IMR-90 (cell line): ENCODE data around the gene SORBS1. TPM values are rescaled to one million over a fixed set of nuclear protein-coding genes. Genes with fewer than 3 reads are reported as not detected.

Experiments used
- ATAC-seq: fragments of 200-7000 bp; cut with Tn5 transposase; 2 replicates; pipeline ENCODE4 v1.9.1; 2020; ENCODE audit warnings: low read depth, mild to moderate bottlenecking, moderate library complexity
- BruUV-seq: library from RNA; stranded (reverse); fragments of 400-500 nt; replicated peaks from 2 replicates; lab custom pipeline; 2021; lab: Mats Ljungman, UMichigan
- CTCF ChIA-PET: fragments of 300-600 bp; formaldehyde crosslinking; extraction: SDS; loops from one replicate; lab custom pipeline; 2021; ENCODE audit warnings: antibody characterized with exemption; lab: Yijun Ruan, JAX
- POLR2A ChIA-PET: fragments of 300-600 bp; sonication (Branson Sonifier 250); formaldehyde crosslinking; loops from one replicate; lab custom pipeline; 2022; ENCODE audit warnings: antibody characterized with exemption; ENCODE audit not compliant: unreplicated experiment; lab: Charles Lee
- DNase-seq: peaks from one replicate; pipeline ENCODE4 v3.0.0; 2013
- H2AFZ ChIP-seq: replicated peaks from 2 replicates; pipeline ENCODE3; 2013; ENCODE audit warnings: low read length, mild to moderate bottlenecking; ENCODE audit not compliant: poor library complexity
- H2AK5ac ChIP-seq: 2 replicates; pipeline ENCODE4 v1.6.1; 2013; ENCODE audit warnings: low read depth, low read length, inconsistent platforms
- H2AK9ac ChIP-seq: replicated peaks from 2 replicates; pipeline ENCODE3; 2013; ENCODE audit warnings: mild to moderate bottlenecking, low read depth, low read length, moderate library complexity; ENCODE audit not compliant: poor library complexity
- H2BK120ac ChIP-seq: 2 replicates; pipeline ENCODE4 v1.6.1; 2013; ENCODE audit warnings: low read depth, low read length, inconsistent platforms
- H2BK15ac ChIP-seq: 3 replicates; pipeline ENCODE4 v1.6.1; 2013; ENCODE audit warnings: low read depth, low read length, inconsistent platforms
- H2BK20ac ChIP-seq: 2 replicates; pipeline ENCODE4 v1.6.1; 2013; ENCODE audit warnings: low read depth, mild to moderate bottlenecking, inconsistent platforms, low read length, moderate library complexity
- H2BK5ac ChIP-seq: 2 replicates; pipeline ENCODE4 v1.6.1; 2013; ENCODE audit warnings: mild to moderate bottlenecking, low read depth, low read length, inconsistent platforms; ENCODE audit not compliant: poor library complexity, severe bottlenecking
- H3K14ac ChIP-seq: replicated peaks from 2 replicates; pipeline ENCODE4 v1.6.1; 2013; ENCODE audit warnings: low read depth, low read length, inconsistent platforms
- H3K18ac ChIP-seq: 2 replicates; pipeline ENCODE4 v1.6.1; 2013; ENCODE audit warnings: low read depth, low read length, control low read depth
- H3K23ac ChIP-seq: 2 replicates; pipeline ENCODE4 v1.6.1; 2013; ENCODE audit warnings: low read depth, low read length, inconsistent platforms
- H3K27ac ChIP-seq: 2 replicates; pipeline ENCODE4 v1.5.1; 2013; ENCODE audit warnings: mild to moderate bottlenecking, control low read depth, low read length; ENCODE audit not compliant: insufficient read depth
- H3K27me3 ChIP-seq: 2 replicates; pipeline ENCODE4 v1.6.1; 2013; ENCODE audit warnings: low read length; ENCODE audit not compliant: control insufficient read depth, insufficient read depth
- H3K36me3 ChIP-seq: 2 replicates; pipeline ENCODE4 v1.6.1; 2013; ENCODE audit warnings: low read length, mixed read lengths; ENCODE audit not compliant: control insufficient read depth, insufficient read depth
- H3K4ac ChIP-seq: 2 replicates; pipeline ENCODE4 v1.6.1; 2013; ENCODE audit warnings: low read depth, low read length, inconsistent platforms
- H3K4me1 ChIP-seq: 2 replicates; pipeline ENCODE4 v1.6.1; 2013; ENCODE audit warnings: low read length, mixed read lengths; ENCODE audit not compliant: control insufficient read depth, insufficient read depth
- H3K4me2 ChIP-seq: 2 replicates; pipeline ENCODE4 v1.6.1; 2013; ENCODE audit warnings: low read depth, mild to moderate bottlenecking, control low read depth, low read length, moderate library complexity
- H3K4me3 ChIP-seq: 2 replicates; pipeline ENCODE4 v1.5.1; 2013; ENCODE audit warnings: low read depth, mild to moderate bottlenecking, control low read depth, low read length, moderate library complexity; ENCODE audit not compliant: insufficient read depth
- H3K56ac ChIP-seq: 2 replicates; pipeline ENCODE4 v1.6.1; 2013; ENCODE audit warnings: low read length, inconsistent platforms; ENCODE audit not compliant: insufficient read depth; ENCODE audit errors: extremely low read depth
- H3K79me1 ChIP-seq, 2 experiments: 2 replicates each; pipeline ENCODE4 v1.6.1; 2013; ENCODE audit warnings: low read length in 2 of 2, inconsistent platforms in 1 of 2, low read depth in 1 of 2
- H3K9ac ChIP-seq: 2 replicates; pipeline ENCODE4 v1.6.1; 2013; ENCODE audit warnings: low read depth, low read length, control low read depth
- H3K9me1 ChIP-seq: 2 replicates; pipeline ENCODE4 v1.6.1; 2013; ENCODE audit warnings: low read length, inconsistent platforms; ENCODE audit not compliant: insufficient read depth
- H3K9me3 ChIP-seq: 2 replicates; pipeline ENCODE4 v1.6.1; 2013; ENCODE audit warnings: low read length; ENCODE audit not compliant: control insufficient read depth, insufficient read depth
- H4K20me1 ChIP-seq: 2 replicates; pipeline ENCODE4 v1.6.1; 2013; ENCODE audit warnings: low read length, inconsistent platforms; ENCODE audit not compliant: insufficient read depth
- H4K5ac ChIP-seq: 2 replicates; pipeline ENCODE4 v1.6.1; 2013; ENCODE audit warnings: mild to moderate bottlenecking, low read depth, low read length, control low read depth
- H4K8ac ChIP-seq, 2 experiments: 2 replicates each; pipeline ENCODE4 v1.6.1; 2013; ENCODE audit warnings: low read depth in 2 of 2, low read length in 2 of 2, control low read depth in 1 of 2, inconsistent platforms in 1 of 2
- H4K91ac ChIP-seq: 2 replicates; pipeline ENCODE4 v1.6.1; 2013; ENCODE audit warnings: low read depth, low read length, inconsistent platforms; ENCODE audit not compliant: insufficient read depth
- CEBPB ChIP-seq: IDR thresholded peaks from 2 replicates; pipeline ENCODE4 v1.6.1; 2012; ENCODE audit warnings: low read depth, low read length, improper control_type of control experiment
- CHD1 ChIP-seq: IDR thresholded peaks from 2 replicates; pipeline ENCODE4 v1.6.1; 2012; ENCODE audit warnings: low read depth, low read length, improper control_type of control experiment
- ELK1 ChIP-seq: fragments of 150-350 bp; IDR thresholded peaks from 2 replicates; pipeline ENCODE4 v1.6.1; 2016; ENCODE audit warnings: low read depth, mild to moderate bottlenecking, low read length, moderate library complexity, borderline replicate concordance
- FOS ChIP-seq: fragments of 150-350 bp; IDR thresholded peaks from 2 replicates; pipeline ENCODE4 v1.6.1; 2016; ENCODE audit warnings: low read depth, low read length
- MAFK ChIP-seq: IDR thresholded peaks from 2 replicates; pipeline ENCODE4 v1.6.1; 2012; ENCODE audit warnings: low read depth, low read length, improper control_type of control experiment
- MXI1 ChIP-seq: IDR thresholded peaks from 2 replicates; pipeline ENCODE4 v1.6.1; 2012; ENCODE audit warnings: low read depth, mild to moderate bottlenecking, low read length, moderate library complexity, borderline replicate concordance
- NFE2L2 ChIP-seq: fragments of 150-350 bp; IDR thresholded peaks from 2 replicates; pipeline ENCODE4 v1.6.1; 2016; ENCODE audit warnings: low read depth, mild to moderate bottlenecking, low read length
- POLR2A ChIP-seq: IDR thresholded peaks from 2 replicates; pipeline ENCODE4 v1.6.1; 2012; ENCODE audit warnings: mild to moderate bottlenecking, low read depth, low read length
- RAD21 ChIP-seq: IDR thresholded peaks from 2 replicates; pipeline ENCODE4 v1.6.1; 2012; ENCODE audit warnings: low read length, improper control_type of control experiment
- RCOR1 ChIP-seq: IDR thresholded peaks from 2 replicates; pipeline ENCODE4 v1.6.1; 2012; ENCODE audit warnings: mild to moderate bottlenecking, low read length, improper control_type of control experiment; ENCODE audit not compliant: insufficient replicate concordance
- SMC3 ChIP-seq: fragments of 150-350 bp; IDR thresholded peaks from 2 replicates; pipeline ENCODE4 v1.6.1; 2016; ENCODE audit warnings: low read depth, mild to moderate bottlenecking, antibody characterized with exemption, low read length, moderate library complexity
- WGBS, 2 experiments: methylation state at CpG; one replicate each; pipeline versions ENCODE4 v1.1.5 to v1.1.7; 2013; ENCODE audit warnings: missing lambda C conversion rate in 2 of 2; ENCODE audit not compliant: insufficient read length in 1 of 2; ENCODE audit errors: extremely low coverage in 2 of 2; 5-methylcytosine and 5-hydroxymethylcytosine counted together
- dilution Hi-C: fragments of 300-500 bp; cut with HindIII; formaldehyde crosslinking; loops from one replicate; pipeline ENCODE4 v1.14.3; 2018; ENCODE audit warnings: low sequenced_read_pairs; ENCODE audit not compliant: unreplicated experiment
- in situ Hi-C: fragments of 300-500 bp; cut with MboI; formaldehyde crosslinking; loops from 3 replicates; pipeline ENCODE4 v1.14.3; 2019; ENCODE audit warnings: low sequenced_read_pairs, inconsistent platforms, mixed read lengths
- intact Hi-C: fragments of 100-400 bp; cut with micrococcal nuclease; formaldehyde crosslinking; loops from 2 replicates; pipeline ENCODE4 v1.10.0; 2022
- polyA plus RNA-seq, 3 experiments: library from polyadenylated mRNA; depleted of rRNA; stranded (reverse); fragments of >200 nt; gene quantifications; 2 replicates each; pipeline ENCODE4 v1.2.3, GENCODE V29; 2012; ENCODE audit warnings: low replicate concordance in 1 of 3
- total RNA-seq: library from RNA; depleted of rRNA; stranded (reverse); fragments of >200 nt; gene quantifications from 2 replicates; pipeline ENCODE4 v1.2.3, GENCODE V29; 2012
- TF ChIP-seq, protein P1 (sequence below): conservative IDR thresholded peaks from 2 replicates; pipeline ENCODE4 v1.5.1; 2012; ENCODE audit warnings: mild to moderate bottlenecking, low read depth, low read length, improper control_type of control experiment

The SORBS1 gene
- total and polyA plus RNA-seq, 2 of the 4 experiments (the other 2 are of a cell fraction), result 0.18 to 0.32 TPM

- ChIA-PET POLR2A (no interaction called here), CTCF (no interaction called here)
- Histone ChIP-seq H3K4me3 (no peak overlapping the region), H3K14ac (no peak overlapping the region), H3K23ac (no peak overlapping the region), H3K27ac (no peak overlapping the region), H3K56ac (no peak overlapping the region), H3K9me3 (no peaks in the 10 kb centered on the region), H3K36me3 (no peaks in the 10 kb centered on the region), H3K4me1 (no peaks in the 10 kb centered on the region), H4K5ac (no peak overlapping the region), H2BK5ac (no peak overlapping the region), H4K20me1 (no peaks in the 10 kb centered on the region), H4K8ac (no peak overlapping the region), H2AK5ac (no peak overlapping the region), H2BK15ac (no peak overlapping the region), H3K79me1 (no peaks in the 10 kb centered on the region), H3K18ac (no peak overlapping the region), H3K4ac (no peak overlapping the region), H4K91ac (no peak overlapping the region), H3K4me2 (no peak overlapping the region), H2AK9ac (no peak overlapping the region), H3K9me1 (no peaks in the 10 kb centered on the region), H2AFZ (no peak overlapping the region), H2BK120ac (no peak overlapping the region), H3K9ac (no peak overlapping the region), H2BK20ac (no peak overlapping the region), H3K27me3 (no peaks in the 10 kb centered on the region)
- BruUV-seq, result no TSS peak
- in situ Hi-C loops (no loop called here), intact Hi-C loops (no loop called here), dilution Hi-C loops (no loop called here)
- DNase-seq (no peak), ATAC-seq (no peak)
- 39% methylated on average over 4 of the region's 4 CpGs; no CpG with 5 or more reads in 1 of the 2 experiments for WGBS, 2 experiments
- TF ChIP-seq NFE2L2 (no peak), FOS (no peak), MXI1 (no peak), POLR2A (no peak), ELK1 (no peak), SMC3 (no peak), CEBPB (no peak), RCOR1 (no peak), CHD1 (no peak), MAFK (no peak), RAD21 (no peak)
- TF ChIP-seq, protein P1, sequence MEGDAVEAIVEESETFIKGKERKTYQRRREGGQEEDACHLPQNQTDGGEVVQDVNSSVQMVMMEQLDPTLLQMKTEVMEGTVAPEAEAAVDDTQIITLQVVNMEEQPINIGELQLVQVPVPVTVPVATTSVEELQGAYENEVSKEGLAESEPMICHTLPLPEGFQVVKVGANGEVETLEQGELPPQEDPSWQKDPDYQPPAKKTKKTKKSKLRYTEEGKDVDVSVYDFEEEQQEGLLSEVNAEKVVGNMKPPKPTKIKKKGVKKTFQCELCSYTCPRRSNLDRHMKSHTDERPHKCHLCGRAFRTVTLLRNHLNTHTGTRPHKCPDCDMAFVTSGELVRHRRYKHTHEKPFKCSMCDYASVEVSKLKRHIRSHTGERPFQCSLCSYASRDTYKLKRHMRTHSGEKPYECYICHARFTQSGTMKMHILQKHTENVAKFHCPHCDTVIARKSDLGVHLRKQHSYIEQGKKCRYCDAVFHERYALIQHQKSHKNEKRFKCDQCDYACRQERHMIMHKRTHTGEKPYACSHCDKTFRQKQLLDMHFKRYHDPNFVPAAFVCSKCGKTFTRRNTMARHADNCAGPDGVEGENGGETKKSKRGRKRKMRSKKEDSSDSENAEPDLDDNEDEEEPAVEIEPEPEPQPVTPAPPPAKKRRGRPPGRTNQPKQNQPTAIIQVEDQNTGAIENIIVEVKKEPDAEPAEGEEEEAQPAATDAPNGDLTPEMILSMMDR, result no peak
These were observed 61.1 kb downstream of the SORBS1 start for GRCh38 chr10:95500097-95500496.
